NCI-H524 treated with DMSO at 0.1 percent for 48 hours (cell line): ENCODE measurements around the gene PIK3AP1.
"Not testable (repeated sequence)": the region's sequence is repeated elsewhere in the genome, so short reads cannot be mapped to it uniquely, and the experiment has no call there.

ENCODE experiments used
- DNase-seq: peaks from one replicate; lab custom pipeline; 2025; lab: John Stamatoyannopoulos, UW

The PIK3AP1 gene, protein sequence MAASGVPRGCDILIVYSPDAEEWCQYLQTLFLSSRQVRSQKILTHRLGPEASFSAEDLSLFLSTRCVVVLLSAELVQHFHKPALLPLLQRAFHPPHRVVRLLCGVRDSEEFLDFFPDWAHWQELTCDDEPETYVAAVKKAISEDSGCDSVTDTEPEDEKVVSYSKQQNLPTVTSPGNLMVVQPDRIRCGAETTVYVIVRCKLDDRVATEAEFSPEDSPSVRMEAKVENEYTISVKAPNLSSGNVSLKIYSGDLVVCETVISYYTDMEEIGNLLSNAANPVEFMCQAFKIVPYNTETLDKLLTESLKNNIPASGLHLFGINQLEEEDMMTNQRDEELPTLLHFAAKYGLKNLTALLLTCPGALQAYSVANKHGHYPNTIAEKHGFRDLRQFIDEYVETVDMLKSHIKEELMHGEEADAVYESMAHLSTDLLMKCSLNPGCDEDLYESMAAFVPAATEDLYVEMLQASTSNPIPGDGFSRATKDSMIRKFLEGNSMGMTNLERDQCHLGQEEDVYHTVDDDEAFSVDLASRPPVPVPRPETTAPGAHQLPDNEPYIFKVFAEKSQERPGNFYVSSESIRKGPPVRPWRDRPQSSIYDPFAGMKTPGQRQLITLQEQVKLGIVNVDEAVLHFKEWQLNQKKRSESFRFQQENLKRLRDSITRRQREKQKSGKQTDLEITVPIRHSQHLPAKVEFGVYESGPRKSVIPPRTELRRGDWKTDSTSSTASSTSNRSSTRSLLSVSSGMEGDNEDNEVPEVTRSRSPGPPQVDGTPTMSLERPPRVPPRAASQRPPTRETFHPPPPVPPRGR

DNA sequence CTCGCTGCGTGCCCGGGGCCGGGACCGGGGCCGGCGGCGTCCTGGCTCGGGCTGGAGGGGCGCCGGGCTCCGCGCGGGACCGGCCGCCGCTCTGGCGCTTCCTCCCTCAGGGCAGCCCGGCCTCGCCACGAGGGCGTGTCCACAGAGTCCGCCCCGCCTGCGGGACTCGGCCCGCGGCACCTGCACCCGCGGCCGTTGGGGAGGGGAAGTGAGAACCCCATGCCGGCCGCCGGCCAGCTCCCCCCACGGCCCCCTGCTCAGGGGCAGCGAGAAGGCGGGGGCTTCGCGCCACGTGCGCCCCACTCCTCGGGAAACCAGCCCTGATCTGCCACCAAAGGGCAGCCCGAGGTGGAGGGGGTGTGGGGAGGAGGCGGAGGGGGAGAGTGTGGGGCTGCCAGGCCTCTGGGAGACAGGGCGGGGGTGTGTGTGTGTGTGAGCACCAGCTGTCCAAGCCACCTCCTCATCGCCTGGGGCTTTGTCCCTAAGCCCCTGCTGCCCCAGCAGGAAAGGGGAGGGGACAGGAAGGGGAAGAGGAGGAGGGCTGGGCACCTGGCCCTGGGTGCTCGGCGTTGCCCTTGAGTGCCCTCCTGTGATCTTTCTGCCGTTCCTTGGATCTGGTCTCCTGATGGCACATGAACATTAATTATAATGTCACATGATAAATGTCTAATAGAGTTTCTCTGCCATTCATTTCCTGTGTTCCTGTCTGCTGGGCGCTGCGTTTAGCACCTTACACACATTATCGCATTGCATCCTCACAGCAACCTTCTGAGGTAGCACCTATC lies at the start of gene PIK3AP1:
Gene PIK3AP1, minus strand, starts transcription at position 93 of the 785 bp plus-strand sequence. CDS start 120 bp downstream, outside the sequence.
- peak; percentile 42 for DNase-seq

DNA sequence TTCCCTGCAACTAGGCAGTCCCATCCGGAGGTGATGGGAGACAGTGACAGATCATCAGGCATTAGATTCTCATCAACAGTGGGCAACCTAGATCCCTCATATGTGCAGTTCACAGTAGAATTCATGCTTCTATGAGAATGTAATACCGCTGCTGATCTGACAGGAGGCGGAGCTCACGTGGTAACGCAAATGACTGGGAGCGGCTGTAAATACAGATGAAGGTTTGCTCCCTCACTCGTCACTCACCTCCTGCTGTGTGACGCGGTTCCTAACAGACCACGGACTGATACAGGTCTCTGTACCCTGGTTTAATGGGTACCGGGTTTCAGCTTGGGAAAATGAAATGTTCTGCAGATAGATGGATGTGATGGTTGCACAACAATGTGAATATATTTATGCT lies 47.8 kb upstream of the PIK3AP1 start:
- DNase-seq, result no peak

DNA sequence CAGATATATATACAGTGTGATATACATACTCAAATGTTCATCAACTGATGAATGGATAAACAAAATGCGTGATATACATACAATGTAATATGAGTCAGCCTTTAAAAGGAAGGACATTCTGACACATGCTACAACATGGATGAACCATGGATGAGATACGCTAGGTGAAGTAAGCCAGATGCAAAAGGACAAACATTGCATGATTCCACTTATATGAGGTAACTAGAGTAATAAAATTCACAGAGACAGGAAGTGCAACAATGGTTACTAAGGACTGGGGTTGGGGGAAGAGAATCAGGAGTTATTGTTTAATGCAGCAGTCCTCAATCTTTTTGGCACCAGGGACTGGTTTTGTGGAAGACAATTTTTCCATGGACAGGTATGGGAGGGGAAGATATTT lies 47.3 kb upstream of the PIK3AP1 start:
- DNase-seq, result no peak

DNA sequence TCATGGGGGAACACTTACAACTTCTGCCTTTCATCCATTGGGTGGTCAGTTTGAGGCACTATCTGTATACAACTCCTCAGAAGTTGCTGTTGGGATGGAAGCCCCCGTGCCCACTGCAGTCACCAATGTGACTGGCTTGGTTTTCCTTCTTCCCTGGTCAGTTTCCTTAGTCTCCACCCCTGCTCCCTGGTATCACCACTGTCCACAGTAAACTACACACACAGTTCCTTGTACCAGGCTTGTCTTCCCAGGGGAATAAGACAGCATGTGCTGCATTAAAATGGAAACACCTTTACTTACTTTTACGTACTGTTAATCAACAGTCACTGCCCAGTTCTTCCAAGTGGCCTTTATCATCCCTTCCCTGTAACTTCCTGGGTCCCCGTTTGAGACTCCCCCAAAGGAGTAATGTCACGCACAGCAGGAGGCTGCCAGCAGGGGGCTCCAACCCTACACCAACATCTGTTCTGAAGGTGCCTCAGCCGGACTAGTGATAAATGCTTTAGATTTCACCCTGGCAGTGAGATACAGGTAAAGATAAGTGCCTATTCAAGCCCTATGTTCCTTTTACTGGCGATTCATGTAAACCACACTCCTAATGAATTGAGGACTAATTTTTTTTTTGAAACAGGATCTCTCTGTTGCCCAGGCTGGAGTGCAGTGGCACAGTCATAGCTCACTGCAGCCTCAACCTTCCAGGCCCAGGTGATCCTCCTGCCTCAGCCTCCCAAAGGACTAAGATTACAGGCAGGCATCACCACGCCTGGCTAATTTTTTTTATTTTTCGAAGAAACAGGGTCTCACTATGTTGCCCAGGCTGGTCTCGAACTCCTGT lies 45.3 kb upstream of the PIK3AP1 start:
- no peak for DNase-seq

DNA sequence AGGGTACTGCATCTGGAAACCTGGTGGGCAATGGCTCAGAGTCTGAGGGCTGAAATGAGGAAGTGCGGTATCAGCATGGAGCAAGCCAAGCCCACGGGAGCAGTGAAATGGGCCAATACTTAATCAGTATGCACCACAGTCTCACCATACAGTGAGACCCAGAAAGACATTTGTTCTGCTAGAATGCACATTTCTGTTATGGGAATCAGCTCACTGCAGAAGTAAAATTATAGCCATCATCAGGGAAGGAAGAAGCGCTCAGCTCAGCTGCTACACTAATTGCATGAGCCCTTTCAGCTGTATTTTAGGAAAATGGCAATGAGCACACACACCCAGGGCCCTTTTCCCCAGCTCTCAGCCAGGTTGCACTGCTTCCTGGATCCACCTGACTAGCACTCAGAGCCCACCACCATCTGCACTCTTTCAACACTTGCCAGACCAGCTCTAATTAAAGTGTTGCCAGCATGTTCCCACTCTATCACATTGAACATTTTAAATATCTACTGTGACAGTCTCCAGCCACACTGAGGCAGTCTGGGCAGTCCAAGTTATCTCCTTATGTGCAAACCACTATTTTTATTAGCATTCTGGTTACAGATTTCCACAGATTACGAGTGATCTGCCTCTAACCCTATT lies 44.2 kb upstream of the PIK3AP1 start:
- no peak for DNase-seq

DNA sequence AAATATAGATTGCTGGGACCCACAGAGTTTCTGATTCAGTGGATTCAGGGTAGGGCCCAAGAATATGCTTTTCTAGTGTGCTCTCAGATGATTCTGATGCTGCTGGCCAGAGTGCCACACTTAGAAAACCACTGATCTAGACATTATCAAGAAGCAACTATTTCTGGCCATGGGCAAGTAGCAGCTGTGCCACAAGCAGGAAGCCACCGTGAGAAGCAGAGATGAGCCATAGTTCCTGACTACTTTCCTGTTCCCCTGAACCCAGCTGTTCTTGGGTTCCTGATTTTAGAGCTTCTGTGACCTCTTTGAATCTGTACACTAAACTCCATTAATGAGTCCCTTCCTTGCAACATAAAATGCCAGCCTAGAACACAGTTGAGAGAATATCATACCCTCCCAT lies 38.1 kb upstream of the PIK3AP1 start:
- DNase-seq, result no peak

DNA sequence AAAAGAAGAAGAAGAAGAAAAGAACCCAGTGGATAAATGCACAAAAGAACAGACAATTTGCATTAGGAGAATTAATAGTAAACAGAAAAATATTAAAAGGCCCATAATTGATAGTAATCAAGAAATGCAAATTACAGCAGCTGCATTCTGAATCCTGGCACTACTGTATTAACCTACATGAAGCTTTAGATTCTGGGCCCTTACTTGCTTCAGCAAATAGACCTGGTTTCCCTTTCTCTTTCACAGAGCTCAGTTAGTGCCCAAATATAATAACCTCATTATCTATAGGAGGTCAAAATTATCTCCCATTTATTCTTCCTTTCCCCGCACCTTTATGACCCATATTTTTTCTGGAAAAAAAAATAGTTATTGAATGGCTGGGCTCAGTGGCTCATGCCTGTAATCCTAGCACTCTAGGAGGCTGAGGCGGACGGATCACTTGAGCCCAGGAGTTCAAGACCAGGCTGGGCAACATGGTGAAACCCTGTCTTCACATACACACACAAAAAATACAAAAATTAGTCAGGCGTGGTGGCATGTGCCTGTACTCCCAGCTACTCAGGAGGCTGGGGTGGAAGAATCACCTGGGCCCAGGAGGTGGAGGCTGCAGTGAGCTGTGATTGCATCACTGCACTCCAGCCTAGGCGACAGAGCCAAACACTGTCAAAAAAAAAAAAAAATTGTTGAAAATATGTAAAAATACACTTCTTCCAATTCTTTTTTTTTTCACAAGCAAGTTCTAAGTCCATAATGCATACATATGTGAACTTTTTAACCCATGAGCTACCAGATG lies 36.0 kb upstream of the PIK3AP1 start:
- no peak for DNase-seq

DNA sequence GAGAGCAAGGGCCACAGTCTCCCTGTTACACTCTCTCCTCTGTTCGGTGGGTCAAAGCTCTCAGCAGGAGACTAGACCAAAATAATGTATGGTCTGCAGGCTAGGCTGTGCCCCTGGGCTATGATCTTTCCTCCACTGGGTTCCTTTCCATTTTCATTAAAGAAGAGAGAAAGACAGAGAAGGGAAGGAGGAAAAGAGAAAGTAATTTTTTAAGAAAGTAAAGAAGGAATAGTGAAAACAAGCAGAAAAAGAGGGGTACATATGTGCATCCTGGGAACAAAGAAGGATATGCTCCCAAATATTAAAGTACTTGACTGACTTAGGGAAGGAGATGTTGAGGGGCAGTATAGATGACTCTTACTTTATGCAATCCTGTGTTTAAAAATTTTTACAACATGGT lies 33.6 kb upstream of the PIK3AP1 start:
- DNase-seq, result no peak

DNA sequence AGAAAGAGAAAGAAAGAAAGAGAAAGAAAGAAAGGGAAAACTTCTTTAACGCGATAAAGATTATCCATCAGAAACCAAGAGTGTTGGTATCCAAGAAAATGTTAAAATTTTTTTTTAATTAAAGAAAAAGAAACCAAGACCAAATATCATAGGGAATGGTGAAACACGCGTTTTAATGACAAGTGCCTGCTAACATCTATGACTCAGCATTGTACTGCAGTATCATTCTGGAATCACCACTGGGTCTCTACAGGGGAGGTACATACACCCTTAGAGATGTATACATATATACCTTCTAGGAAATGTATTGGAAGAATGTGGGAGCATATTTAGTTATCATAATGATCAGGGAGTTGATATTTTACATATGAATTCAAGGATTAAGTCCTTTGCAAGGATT lies 32.1 kb upstream of the PIK3AP1 start:
- DNase-seq, result no peak

DNA sequence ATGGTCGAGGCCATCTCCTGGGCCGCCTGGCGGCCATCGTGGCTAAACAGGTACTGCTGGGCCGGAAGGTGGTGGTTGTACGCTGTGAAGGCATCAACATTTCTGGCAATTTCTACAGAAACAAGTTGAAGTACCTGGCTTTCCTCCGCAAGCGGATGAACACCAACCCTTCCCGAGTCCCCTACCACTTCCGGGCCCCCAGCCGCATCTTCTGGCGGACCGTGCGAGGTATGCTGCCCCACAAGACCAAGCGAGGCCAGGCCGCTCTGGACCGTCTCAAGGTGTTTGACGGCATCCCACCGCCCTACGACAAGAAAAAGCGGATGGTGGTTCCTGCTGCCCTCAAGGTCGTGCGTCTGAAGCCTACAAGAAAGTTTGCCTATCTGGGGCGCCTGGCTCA lies 30.0 kb upstream of the PIK3AP1 start:
- not testable (repeated sequence) for DNase-seq

DNA sequence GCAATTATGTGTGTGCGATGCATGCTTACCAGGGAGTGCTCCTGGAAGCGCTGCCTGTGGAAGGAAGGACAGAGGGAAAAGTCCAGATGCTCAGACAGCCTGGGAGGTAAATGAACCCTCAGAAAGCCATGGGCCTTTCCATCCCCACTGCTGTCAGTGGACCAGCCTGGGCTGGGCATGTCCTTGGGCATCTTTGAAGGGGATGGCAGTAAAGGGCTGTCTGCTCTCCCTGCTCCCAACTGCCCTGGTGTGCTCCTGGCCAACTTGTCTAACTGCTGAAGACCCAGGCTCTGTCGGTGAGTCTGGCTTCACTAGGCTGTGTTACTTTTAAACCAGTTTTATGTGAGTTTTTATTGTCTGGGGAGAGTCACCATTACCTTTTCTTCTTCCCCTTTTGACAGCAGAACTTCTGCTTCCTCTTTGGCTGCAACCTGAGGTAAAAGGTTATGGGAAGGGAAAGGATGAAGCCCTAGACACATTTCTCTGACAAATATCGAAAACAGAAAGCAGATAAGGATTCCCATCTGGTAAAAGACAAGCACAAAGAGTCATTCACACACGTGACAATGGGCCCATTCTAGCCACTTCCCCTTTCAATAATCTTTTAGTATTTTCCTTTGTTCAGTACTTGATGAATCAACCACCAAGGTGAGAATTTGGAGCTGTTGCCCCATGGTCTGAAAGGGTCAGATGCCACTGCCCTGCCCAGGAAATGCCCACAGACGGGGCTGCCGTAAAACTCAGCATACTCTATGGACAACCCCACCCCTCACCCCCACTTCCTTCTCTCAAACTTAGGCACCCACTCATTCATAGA lies 27.6 kb upstream of the PIK3AP1 start:
- no peak for DNase-seq

DNA sequence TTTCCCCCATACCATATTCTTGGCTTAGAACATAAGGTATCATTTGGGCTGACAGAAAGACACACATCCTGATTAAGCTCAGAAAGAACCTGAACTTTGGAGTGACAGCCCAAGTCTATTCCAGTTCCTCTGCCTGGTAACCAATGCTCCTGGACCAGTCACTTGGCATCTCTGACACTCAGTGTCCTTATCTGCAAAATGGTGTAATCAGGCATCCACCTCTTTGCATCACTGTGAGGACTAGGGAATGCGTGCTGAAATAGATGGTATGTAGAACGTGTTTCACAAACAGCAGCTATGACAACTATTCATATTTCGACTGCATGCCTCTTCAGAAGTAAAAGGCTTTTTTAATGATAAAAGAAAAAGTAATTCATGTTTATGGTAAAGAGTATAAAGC lies 26.2 kb upstream of the PIK3AP1 start:
- no peak for DNase-seq

DNA sequence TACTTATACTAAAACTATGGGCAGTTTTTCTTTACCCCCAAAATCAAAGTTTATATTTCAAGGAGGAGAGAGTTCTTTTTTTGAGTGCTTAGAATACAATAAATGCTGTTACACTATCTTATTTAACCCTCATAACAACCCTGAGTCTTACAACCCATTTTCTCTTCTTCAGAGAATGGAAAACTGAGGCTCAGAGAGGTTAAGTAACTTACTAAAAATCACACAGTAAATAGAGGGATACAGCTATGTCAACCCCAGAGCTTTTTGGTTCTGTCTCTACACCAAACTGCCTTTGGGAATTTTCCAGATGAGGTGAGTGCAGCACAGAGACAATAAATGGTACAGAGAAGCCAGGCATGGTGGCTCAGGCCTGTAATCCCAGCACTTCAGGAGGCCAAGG lies 25.6 kb upstream of the PIK3AP1 start:
- DNase-seq, result no peak

DNA sequence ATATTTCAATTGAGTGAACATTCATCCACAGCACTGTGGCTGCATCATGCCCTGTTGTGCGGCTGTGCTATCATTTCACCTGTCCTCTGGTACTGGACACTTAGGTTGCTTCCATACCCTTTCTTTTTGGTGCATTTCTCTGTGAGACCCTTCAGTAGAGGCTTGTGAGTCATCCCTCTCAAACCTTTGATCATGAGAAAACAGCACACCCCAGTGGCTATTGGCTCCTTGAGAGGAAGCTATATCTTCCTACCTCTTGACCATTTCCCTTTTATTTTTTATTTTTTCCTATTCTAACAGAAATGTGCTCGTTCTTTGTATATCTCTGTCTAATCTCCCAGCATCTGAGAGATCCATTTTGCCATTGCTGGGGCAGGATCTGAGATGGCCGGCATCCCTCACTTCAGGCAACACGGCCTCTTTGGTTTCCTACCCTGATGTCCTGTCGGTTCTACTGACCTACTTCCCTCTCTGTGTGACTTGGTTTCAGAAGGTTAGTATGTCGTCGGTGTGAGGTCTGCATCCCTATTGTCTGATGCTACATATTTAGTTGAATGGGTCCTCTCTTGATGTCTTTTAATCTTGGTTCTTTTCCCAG lies 23.8 kb upstream of the PIK3AP1 start:
- DNase-seq, result no peak

DNA sequence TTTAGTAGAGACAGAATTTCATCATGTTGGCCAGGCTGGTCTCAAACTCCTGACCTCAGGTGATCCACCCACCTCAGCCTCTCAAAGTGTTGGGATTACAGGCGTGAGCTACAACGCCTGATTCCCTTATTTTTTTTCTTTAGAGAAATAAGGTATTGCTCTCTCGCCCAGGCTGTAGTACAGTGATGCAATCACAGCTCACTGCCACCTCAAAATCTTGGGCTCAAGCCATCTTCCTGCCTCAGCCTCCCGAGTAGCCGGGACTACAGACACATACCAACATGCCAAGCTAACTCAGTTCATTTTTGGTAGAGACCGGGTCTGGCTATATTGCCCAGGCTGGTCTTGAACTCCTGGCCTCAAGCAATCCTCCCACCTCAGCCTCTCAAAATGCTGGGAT lies 21.2 kb upstream of the PIK3AP1 start:
- not testable (repeated sequence) for DNase-seq

DNA sequence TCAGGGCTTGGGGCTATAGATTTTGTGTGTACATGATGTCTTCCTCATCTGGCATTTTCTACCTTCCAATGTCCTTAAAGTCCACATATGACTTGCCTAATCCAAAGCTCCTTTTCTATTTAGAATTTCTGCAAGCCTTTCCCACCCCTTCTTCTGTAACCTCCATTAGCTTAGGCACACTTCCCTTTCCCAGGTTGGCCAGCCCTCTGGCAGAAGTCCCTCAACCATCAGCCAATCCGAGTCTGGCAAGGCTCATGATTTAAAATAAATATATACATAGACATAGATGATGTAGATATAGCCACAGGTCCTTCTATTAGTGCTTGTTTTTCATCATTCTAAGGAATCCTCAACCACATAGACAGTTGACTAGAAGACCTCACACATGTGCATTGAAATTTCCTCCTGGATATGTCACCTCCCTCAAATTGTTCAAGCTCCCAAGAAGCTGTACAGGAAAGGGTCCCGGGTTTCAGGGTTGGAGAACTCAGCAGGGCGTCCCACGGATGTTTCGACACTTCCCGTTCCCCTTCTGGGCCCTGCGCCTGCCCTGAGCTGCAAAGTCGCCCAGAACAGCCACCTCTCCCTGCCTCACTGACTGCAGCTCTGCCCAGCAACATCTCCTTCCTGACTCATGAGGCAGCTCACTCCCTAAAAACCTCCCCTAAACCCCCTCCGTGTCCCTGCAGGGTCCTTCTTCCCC lies 20.4 kb upstream of the PIK3AP1 start:
- no peak for DNase-seq

DNA sequence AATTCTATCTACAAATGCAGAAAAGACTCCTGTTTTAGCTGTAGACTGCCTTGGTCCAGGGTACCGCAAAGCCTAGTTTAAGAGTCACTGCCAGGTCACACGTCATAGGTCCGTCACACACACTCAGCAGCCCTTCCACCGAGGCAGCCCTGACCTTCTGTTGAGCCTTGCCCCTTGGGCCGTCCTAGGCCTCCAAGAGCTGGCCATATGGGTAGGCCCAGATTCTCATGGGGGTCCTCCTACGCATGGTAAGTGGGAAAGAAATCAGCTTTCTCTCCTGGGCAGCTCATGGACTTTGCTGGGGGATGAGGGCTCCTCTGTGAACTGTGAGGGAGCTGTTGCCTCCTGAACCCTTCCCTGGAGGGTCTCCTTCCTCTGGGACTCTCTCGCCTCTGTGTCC lies 19.8 kb upstream of the PIK3AP1 start:
- DNase-seq, result no peak

DNA sequence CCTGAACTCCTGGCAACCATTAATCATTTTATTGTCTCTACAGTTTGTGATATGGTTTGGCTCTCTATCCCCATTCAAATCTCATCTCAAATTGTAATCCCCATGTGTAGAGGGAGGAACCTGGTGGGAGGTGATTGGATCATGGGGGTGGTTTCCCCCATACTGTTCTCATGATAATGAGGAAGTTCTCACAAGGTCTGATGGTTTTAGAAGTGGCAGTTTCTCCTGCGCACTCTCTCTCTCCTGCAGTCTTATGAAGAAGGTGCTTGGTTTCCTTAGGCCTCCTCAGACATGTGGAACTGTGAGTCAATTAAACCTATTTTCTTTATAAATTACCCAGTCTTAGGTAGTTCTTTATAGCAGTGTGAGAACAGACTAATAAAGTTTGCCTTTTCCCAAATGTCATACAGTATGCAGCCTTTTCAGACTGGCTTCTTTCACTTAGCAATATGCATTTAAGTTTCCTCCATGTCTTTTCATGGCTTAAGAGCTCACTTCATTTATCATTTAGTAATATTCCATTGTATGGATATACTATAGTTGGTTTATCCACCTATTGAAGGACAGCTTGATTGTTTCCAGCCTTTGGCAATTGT lies 17.1 kb upstream of the PIK3AP1 start:
- DNase-seq, result not testable (repeated sequence)
